Measurements from ENCODE around the gene ZNF462.

ZNF462 gene

GRCh38 chr9:106880081-106880480 lies 17.1 kb downstream of the ZNF462 start:
- H3K4me3 ChIP-seq (ENCODE audit: low read depth, low read length): no peak overlapping the region
- DNase-seq (ENCODE audit: low read depth): no peak
- no peak for TF ChIP-seq CTCF (IDR thresholded peaks at IDR 0.05; ENCODE audit: low read depth, low read length)
- TF ChIP-seq MYC (IDR thresholded peaks at IDR 0.05; ENCODE audit: low read depth, low read length): no peak
- TF ChIP-seq, protein P1, sequence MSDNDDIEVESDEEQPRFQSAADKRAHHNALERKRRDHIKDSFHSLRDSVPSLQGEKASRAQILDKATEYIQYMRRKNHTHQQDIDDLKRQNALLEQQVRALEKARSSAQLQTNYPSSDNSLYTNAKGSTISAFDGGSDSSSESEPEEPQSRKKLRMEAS (IDR thresholded peaks at IDR 0.05; ENCODE audit: low read depth, low read length): no peak
- TF ChIP-seq POLR2A (IDR thresholded peaks at IDR 0.05; ENCODE audit: extremely low read depth, insufficient read length): no peak

DNA sequence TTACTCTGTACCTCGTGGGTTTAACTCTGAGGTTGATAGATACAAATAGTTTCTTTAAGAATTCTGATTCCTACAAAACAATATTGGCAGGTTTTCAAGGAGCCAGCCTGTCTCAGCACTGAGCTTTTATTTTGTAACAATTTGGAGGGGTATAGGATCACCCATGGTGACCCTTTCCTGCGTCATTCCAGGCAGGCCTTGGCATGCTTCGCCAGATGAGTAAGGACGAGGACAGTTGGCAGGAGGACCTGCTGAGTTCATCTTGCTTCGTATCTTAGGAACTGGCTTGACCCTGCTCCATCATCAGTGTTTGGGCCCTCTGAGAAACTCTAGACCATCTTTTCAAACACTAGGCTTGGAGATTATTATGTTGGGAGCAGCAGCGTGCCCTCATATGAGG lies 17.9 kb downstream of the ZNF462 start:
- TF ChIP-seq, protein P1 (IDR thresholded peaks at IDR 0.05; ENCODE audit: low read depth, low read length): no peak
- TF ChIP-seq MYC (IDR thresholded peaks at IDR 0.05; ENCODE audit: low read depth, low read length) (no peak), POLR2A (IDR thresholded peaks at IDR 0.05; ENCODE audit: extremely low read depth, insufficient read length) (no peak), CTCF (IDR thresholded peaks at IDR 0.05; ENCODE audit: low read depth, low read length) (no peak)
- H3K4me3 ChIP-seq (ENCODE audit: low read depth, low read length): no peak overlapping the region
- DNase-seq (ENCODE audit: low read depth): no peak

DNA sequence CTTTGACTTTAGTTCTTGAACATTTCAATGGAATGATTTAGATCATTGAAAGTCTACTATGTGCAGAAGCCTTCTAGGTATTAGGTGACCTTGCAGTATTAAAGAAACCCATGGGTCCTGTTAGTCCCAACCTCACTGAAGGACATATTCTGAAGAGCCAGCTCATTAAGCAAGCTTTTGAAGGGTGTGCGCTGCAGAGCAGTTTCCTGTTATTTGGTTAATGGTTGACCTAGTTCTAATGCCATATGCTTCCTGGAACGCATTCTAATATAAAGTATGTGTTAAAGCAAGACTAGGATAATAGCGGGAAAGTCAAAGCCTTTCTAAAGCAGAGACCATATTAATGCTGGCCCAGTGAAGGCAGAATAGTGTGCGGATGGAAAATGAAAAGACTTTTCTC lies 20.1 kb downstream of the ZNF462 start:
- no peak for TF ChIP-seq MYC (IDR thresholded peaks at IDR 0.05; ENCODE audit: low read depth, low read length)
- TF ChIP-seq, protein P1 (IDR thresholded peaks at IDR 0.05; ENCODE audit: low read depth, low read length): no peak
- no peak for TF ChIP-seq CTCF (IDR thresholded peaks at IDR 0.05; ENCODE audit: low read depth, low read length)
- TF ChIP-seq POLR2A (IDR thresholded peaks at IDR 0.05; ENCODE audit: extremely low read depth, insufficient read length): no peak
- DNase-seq (ENCODE audit: low read depth): no peak
- H3K4me3 ChIP-seq (ENCODE audit: low read depth, low read length): no peak overlapping the region

GRCh38 chr9:106883626-106884190 lies 20.7 kb downstream of the ZNF462 start:
- DNase-seq (ENCODE audit: low read depth): peak; percentile 16
- H3K4me3 ChIP-seq (ENCODE audit: low read depth, low read length): no peak overlapping the region
- TF ChIP-seq MYC (IDR thresholded peaks at IDR 0.05; ENCODE audit: low read depth, low read length): no peak

DNA sequence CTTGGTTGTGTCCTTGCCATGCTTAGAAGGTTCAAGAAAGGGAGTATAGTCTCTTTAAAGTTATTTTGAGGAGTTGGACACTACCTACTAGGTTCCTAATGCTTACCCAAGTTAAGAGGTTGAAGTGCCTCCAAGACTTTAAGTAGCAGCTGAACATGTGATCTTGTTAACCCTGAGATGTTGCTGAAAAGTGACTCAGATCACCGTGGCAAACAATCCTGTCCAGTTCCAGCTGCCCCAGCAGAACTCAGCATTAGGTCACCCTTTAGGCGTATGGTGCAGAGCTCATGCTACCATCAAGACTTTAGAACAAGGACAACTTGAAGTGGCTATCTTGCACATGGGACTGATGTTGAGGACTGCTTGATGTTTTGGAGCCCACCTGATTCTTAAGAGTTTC lies 22.5 kb downstream of the ZNF462 start:
- H3K4me3 ChIP-seq (ENCODE audit: low read depth, low read length): no peak overlapping the region
- no peak for DNase-seq (ENCODE audit: low read depth)
- TF ChIP-seq, protein P1 (IDR thresholded peaks at IDR 0.05; ENCODE audit: low read depth, low read length): no peak
- TF ChIP-seq POLR2A (IDR thresholded peaks at IDR 0.05; ENCODE audit: extremely low read depth, insufficient read length): no peak
- TF ChIP-seq CTCF (IDR thresholded peaks at IDR 0.05; ENCODE audit: low read depth, low read length): no peak
- no peak for TF ChIP-seq MYC (IDR thresholded peaks at IDR 0.05; ENCODE audit: low read depth, low read length)

DNA sequence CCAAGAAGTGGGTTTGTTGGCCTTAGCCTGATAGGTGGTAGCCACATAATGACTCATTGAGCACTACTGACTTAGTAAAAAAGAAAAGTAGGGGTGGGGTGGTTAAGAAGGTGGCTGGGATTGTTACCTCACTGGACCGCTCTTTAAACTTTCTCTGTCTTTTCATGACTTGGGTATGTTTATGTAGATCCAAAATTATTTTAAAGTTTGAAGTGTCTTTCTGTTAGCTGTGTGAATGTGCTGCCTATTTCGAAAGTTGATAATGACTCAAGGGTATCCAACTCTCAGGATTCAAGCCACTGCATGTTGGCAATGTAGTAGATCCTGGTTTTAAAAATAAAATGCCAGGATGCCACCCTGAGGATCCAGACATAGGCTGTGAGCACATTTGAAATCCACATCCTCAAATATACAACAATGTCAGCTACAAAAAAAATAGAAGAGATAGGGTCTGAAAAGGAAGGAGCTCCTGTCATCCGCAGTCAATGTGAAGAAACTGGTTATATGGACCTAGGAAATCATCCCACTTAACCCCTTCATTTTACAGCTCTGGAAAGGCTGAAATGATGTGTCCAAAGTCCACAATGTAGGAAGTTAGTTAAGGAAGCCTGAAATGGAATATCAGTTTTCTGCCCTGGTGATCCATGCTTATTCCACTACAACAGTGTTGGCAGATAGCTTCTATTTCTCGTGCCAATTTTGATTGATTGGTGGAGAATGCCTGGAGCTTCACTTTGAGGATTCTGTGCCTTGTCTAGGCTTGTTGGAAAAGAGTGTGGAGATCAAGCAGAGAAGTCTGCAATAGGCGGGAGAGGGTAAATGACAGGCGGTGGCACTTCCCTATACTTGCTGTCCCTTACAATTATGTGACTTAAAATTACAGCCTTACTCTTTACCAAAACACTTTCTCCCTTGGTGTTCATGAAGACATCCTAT lies 23.4 kb downstream of the ZNF462 start:
- TF ChIP-seq, protein P1 (IDR thresholded peaks at IDR 0.05; ENCODE audit: low read depth, low read length): no peak
- TF ChIP-seq POLR2A (IDR thresholded peaks at IDR 0.05; ENCODE audit: extremely low read depth, insufficient read length) (no peak), CTCF (IDR thresholded peaks at IDR 0.05; ENCODE audit: low read depth, low read length) (no peak), MYC (IDR thresholded peaks at IDR 0.05; ENCODE audit: low read depth, low read length) (no peak)
- H3K4me3 ChIP-seq (ENCODE audit: low read depth, low read length): no peak overlapping the region
- DNase-seq (ENCODE audit: low read depth): no peak

Data from NB4 (cell line).